CD4-positive, alpha-beta T cell treated with Interleukin-12 subunit alpha and Interleukin-12 subunit beta, for 1 hour (primary cell): ENCODE data around the gene DDX24.

ENCODE experiments used
- DNase-seq: peaks from one replicate; pipeline ENCODE4 v3.0.0-alpha.2; 2020

Gene DDX24

GRCh38 chr14:94001501-94002396 lies 79.3 kb downstream of the DDX24 start:
- peak; percentile 67 for DNase-seq

GRCh38 chr14:94001016-94001415 lies 80.0 kb downstream of the DDX24 start:
- DNase-seq: no peak

- no peak for DNase-seq
These were observed 80.7 kb downstream of the DDX24 start for GRCh38 chr14:94000267-94000666.

GRCh38 chr14:93999573-93999972 lies 81.4 kb downstream of the DDX24 start:
- DNase-seq: no peak

- DNase-seq: no peak
These were observed 82.1 kb downstream of the DDX24 start for GRCh38 chr14:93998871-93999403.
